ENCODE results near the gene BRPF1. TPM values are rescaled to one million over a fixed set of nuclear protein-coding genes. Genes with fewer than 3 reads are reported as not detected.

BRPF1 gene
- total and polyA plus RNA-seq, 2 experiments from 2014 or later, result 11.1 to 17.3 TPM

DNA sequence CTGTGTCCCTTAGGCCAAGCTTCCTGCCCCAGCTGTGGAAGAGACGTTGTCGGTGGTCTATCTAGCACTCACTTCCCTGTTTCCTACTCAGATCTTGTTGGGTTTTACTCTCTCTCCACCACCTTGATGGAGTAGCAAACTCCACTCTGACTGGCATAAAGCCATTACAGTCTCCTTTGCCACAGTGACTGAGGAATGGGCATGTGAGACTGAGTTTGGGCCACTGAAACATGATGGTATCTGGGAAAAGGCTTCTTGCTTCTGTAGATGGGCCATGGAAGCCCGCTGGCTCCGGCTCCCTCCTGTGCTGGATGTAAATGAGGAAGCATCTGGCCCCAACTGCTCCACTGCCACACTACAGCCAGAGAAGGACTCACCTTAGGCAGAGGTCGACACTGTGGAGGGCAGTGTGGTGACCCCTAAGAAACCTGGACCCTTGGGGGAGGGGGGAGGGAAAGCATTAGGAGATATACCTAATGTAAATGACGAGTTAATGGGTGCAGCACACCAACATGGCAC is 47.6 kb downstream of the BRPF1 start:
- Histone ChIP-seq H3K27me3 (no peaks in the 10 kb centered on the region), H3K9me3 (ENCODE audit: low read depth) (no peaks in the 10 kb centered on the region), H3K4me3 (no peak overlapping the region), H3K4me1 (ENCODE audit: low read depth) (no peaks in the 10 kb centered on the region), H3K27ac (no peak overlapping the region), H3K36me3 (peaks cover 31% of the 10 kb centered on the region)
- DNase-seq (ENCODE audit: low read depth in 1 of 2, low spot score in 1 of 2), result no peak
- TF ChIP-seq, protein P1, sequence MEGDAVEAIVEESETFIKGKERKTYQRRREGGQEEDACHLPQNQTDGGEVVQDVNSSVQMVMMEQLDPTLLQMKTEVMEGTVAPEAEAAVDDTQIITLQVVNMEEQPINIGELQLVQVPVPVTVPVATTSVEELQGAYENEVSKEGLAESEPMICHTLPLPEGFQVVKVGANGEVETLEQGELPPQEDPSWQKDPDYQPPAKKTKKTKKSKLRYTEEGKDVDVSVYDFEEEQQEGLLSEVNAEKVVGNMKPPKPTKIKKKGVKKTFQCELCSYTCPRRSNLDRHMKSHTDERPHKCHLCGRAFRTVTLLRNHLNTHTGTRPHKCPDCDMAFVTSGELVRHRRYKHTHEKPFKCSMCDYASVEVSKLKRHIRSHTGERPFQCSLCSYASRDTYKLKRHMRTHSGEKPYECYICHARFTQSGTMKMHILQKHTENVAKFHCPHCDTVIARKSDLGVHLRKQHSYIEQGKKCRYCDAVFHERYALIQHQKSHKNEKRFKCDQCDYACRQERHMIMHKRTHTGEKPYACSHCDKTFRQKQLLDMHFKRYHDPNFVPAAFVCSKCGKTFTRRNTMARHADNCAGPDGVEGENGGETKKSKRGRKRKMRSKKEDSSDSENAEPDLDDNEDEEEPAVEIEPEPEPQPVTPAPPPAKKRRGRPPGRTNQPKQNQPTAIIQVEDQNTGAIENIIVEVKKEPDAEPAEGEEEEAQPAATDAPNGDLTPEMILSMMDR (IDR thresholded peaks at IDR 0.05; ENCODE audit: low read depth, low read length), result no peak

DNA sequence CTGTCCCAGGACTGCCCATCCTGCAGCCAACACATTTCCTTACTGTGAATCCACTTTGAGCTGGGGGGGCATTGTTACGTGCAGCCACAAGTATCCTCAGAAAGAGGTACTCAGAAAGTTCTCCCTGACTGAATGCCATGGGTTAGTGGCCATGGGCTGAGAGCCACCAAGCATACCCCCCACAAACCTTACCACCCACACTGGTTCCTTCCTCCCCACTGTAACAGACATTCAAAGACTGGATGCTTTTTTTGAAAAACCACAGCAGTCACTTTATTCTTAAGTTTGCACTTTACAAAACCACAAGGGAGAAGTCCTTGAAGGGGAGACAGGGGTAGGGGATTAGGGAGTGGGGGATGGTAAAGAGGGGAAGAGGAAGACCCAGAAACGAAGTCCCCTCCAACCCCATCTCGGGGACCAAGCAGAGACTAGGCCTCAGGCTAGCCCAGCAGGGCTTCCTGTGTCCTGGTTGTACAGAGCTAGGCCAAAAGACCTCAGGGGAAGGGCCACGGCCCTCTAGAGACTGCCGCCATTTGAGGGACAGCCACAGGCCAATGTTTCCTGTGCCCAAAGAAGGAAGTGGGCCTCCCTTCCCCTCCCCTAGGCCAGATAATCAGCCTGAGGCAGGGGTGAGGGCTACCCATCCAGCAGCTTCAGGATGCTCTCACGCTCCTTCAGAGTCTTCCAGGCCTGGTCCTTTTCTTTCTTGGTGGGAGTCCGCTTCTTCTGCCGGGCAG is 48.4 kb downstream of the BRPF1 start:
- no peaks in the 10 kb centered on the region for H3K9me3 ChIP-seq (ENCODE audit: low read depth)
- TF ChIP-seq, protein P1 (IDR thresholded peaks at IDR 0.05; ENCODE audit: low read depth, low read length), result no peak
- no peaks in the 10 kb centered on the region for H3K4me1 ChIP-seq (ENCODE audit: low read depth)
- DNase-seq (ENCODE audit: low read depth in 1 of 2, low spot score in 1 of 2), result no peak
- H3K27ac ChIP-seq, result no peak overlapping the region
- no peak overlapping the region for H3K4me3 ChIP-seq
- no peaks in the 10 kb centered on the region for H3K27me3 ChIP-seq
- peaks cover 34% of the 10 kb centered on the region for H3K36me3 ChIP-seq

DNA sequence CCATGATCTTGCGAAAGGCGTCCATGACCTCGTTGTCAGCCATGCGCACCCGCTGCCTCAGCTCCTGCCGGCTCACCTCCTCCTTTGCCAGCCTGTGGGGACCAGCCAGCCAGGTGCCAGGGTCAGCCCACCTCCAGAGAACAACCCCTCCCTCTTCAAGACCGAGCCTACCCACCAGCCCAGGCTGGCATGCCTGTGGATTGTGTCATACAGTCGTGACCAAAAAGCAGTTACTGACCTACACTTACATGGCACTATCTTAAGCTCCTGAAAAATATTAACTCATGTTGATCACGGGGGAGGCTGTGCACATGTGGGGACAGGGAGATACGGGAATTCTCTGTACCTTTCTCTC is 48.9 kb downstream of the BRPF1 start:
- no peaks in the 10 kb centered on the region for H3K27me3 ChIP-seq
- no peak overlapping the region for H3K27ac ChIP-seq
- DNase-seq (ENCODE audit: low read depth in 1 of 2, low spot score in 1 of 2), result no peak
- peaks cover 34% of the 10 kb centered on the region for H3K36me3 ChIP-seq
- no peaks in the 10 kb centered on the region for H3K9me3 ChIP-seq (ENCODE audit: low read depth)
- TF ChIP-seq, protein P1 (IDR thresholded peaks at IDR 0.05; ENCODE audit: low read depth, low read length), result no peak
- H3K4me1 ChIP-seq (ENCODE audit: low read depth), result no peaks in the 10 kb centered on the region
- no peak overlapping the region for H3K4me3 ChIP-seq

DNA sequence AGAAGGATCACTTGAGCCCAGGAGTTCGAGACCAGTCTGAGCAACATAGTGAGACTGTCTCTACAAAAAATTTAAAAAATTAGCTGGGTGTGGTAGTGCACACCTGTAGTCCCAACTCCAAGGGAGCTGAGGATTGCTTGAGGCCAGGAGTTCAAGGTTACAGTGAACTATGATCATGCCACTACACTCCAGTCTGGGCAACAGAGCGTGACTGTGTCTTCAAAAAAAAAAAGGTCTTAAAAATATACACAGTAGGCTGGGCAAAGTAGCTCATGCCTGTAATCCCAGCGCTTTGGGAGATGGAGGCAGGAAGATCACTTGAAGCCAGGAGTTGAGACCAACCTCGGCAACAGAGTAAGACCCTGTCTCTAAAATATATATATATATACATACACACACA is 49.4 kb downstream of the BRPF1 start:
- Histone ChIP-seq H3K4me3 (no peak overlapping the region), H3K4me1 (ENCODE audit: low read depth) (no peaks in the 10 kb centered on the region), H3K27ac (no peak overlapping the region), H3K9me3 (ENCODE audit: low read depth) (no peaks in the 10 kb centered on the region), H3K27me3 (no peaks in the 10 kb centered on the region), H3K36me3 (peaks cover 34% of the 10 kb centered on the region)
- no peak for DNase-seq (ENCODE audit: low read depth in 1 of 2, low spot score in 1 of 2)
- TF ChIP-seq, protein P1 (IDR thresholded peaks at IDR 0.05; ENCODE audit: low read depth, low read length), result no peak

DNA sequence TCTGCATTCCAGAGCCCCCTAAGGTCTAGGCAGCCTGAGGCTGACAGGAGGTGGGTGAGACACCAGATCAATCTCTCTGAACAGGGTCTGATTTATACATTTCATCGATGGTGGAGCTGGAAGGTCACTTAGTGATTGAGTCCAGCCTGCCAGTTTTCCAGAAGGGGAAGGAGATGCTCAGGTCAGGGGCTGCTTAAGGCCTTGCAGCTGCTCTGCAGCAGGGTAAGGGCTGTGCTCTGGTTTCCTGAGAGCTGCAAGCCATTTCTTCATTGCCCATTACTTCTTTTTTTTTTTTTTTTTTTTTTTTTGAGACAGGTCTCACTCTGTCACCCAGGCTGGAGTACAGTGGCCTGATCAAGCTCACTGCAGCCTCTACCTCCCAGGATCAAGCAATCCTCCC is 50.0 kb downstream of the BRPF1 start:
- no peak for DNase-seq (ENCODE audit: low read depth in 1 of 2, low spot score in 1 of 2)
- Histone ChIP-seq H3K27me3 (no peaks in the 10 kb centered on the region), H3K27ac (no peak overlapping the region), H3K9me3 (ENCODE audit: low read depth) (no peaks in the 10 kb centered on the region), H3K4me1 (ENCODE audit: low read depth) (no peaks in the 10 kb centered on the region), H3K4me3 (no peak overlapping the region), H3K36me3 (peaks cover 38% of the 10 kb centered on the region)
- TF ChIP-seq, protein P1 (IDR thresholded peaks at IDR 0.05; ENCODE audit: low read depth, low read length), result no peak
